ENCODE measurements around the gene GPNMB. TPM values are rescaled to one million over a fixed set of nuclear protein-coding genes. Genes with fewer than 3 reads are reported as not detected.

Gene GPNMB
- total and polyA plus RNA-seq, 2 of the 13 experiments (the other 11 are each of a cell fraction or from before 2014, with no cell fraction given), result 1.1 to 1.6 TPM

DNA sequence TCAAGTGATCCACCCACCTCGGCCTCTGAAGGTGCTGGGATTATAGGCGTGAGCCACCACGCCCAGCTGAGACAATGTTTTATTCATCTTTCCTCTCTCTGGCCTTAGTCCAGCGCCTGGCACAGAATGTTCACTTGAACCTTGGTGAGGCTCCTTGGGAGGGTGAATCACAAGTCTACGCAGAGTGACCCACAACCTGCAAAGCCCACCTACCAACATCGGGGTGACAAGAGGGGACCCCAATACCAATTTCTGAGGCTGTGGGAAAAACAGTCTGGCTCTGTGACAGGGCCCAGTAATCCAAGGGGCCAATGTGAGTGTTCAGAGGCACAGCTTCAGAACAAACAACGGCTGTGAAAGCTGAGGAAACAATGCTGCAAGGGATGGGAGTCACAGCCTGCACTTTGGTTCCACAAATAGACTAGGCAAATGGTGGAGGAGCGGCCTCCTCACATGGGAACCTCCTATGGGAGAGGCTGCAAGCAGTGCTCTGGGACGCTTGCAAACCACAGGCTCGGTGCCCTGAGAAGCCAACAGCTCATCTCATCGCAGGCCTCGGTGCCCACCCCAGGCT, 47.0 kb downstream of the GPNMB start (continued):
- TF ChIP-seq ZMYM4 (CRISPR knock-in tag; IDR thresholded peaks at IDR 0.05) (peak; percentile 82), HHEX (CRISPR knock-in tag; IDR thresholded peaks at IDR 0.05) (peak; percentile 83), CBX5 (CRISPR knock-in tag; IDR thresholded peaks at IDR 0.05; ENCODE audit: borderline replicate concordance) (peak; percentile 71; the same call in 1 of the 2 replicates), ZNF556 (CRISPR knock-in tag; IDR thresholded peaks at IDR 0.05; ENCODE audit: borderline replicate concordance) (no peak; the same call in 1 of the 2 replicates), GATAD1 (CRISPR knock-in tag; IDR thresholded peaks at IDR 0.05) (peak; percentile 73), ZNF121 (CRISPR knock-in tag; IDR thresholded peaks at IDR 0.05) (peak; percentile 62), ZBTB20 (CRISPR knock-in tag; IDR thresholded peaks at IDR 0.05; ENCODE audit: borderline replicate concordance, low read depth) (peak; percentile 65; the same call in 1 of the 2 replicates), ZNF253 (CRISPR knock-in tag; IDR thresholded peaks at IDR 0.05; ENCODE audit: borderline replicate concordance) (peak; percentile 53; the same call in 1 of the 2 replicates), ZSCAN29 (CRISPR knock-in tag; conservative IDR thresholded peaks at IDR 0.05) (peak; percentile 72; the same call in 1 of the 2 replicates), ZFY (CRISPR knock-in tag; IDR thresholded peaks at IDR 0.05) (peak; percentile 74; the same call in 1 of the 2 replicates), ZKSCAN5 (CRISPR knock-in tag; IDR thresholded peaks at IDR 0.05) (0 out of 2 replicates have a peak, but pooled peaks have one; percentile 28), HOXA3 (CRISPR knock-in tag; IDR thresholded peaks at IDR 0.05) (peak; percentile 89), CCDC6 (CRISPR knock-in tag; IDR thresholded peaks at IDR 0.05) (peak; percentile 61; the same call in 1 of the 2 replicates), STAT5B (CRISPR knock-in tag; IDR thresholded peaks at IDR 0.05) (no peak), SMARCC2 (IDR thresholded peaks at IDR 0.05) (0 out of 2 replicates have a peak, but pooled peaks have one; percentile 4), SALL2 (CRISPR knock-in tag; IDR thresholded peaks at IDR 0.05) (peak; percentile 52; the same call in 1 of the 2 replicates), KDM3A (CRISPR knock-in tag; IDR thresholded peaks at IDR 0.05; ENCODE audit: low read depth) (no peak), ZNF3 (CRISPR knock-in tag; IDR thresholded peaks at IDR 0.05) (peak; percentile 79; the same call in 1 of the 2 replicates), ZNF12 (CRISPR knock-in tag; IDR thresholded peaks at IDR 0.05) (peak; percentile 71), MED1 (CRISPR knock-in tag; IDR thresholded peaks at IDR 0.05) (peak; percentile 84), ZNF883 (CRISPR knock-in tag; IDR thresholded peaks at IDR 0.05; ENCODE audit: not compliant biosample characterization) (peak; percentile 24), MXD4 (CRISPR knock-in tag; IDR thresholded peaks at IDR 0.05) (peak; percentile 28; the same call in 1 of the 2 replicates), FOSL2 (CRISPR knock-in tag; IDR thresholded peaks at IDR 0.05) (peak; percentile 81)
- TF ChIP-seq, protein P1, sequence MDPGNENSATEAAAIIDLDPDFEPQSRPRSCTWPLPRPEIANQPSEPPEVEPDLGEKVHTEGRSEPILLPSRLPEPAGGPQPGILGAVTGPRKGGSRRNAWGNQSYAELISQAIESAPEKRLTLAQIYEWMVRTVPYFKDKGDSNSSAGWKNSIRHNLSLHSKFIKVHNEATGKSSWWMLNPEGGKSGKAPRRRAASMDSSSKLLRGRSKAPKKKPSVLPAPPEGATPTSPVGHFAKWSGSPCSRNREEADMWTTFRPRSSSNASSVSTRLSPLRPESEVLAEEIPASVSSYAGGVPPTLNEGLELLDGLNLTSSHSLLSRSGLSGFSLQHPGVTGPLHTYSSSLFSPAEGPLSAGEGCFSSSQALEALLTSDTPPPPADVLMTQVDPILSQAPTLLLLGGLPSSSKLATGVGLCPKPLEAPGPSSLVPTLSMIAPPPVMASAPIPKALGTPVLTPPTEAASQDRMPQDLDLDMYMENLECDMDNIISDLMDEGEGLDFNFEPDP (CRISPR knock-in tag; conservative IDR thresholded peaks at IDR 0.05), result no peak
- TF ChIP-seq, protein P2, sequence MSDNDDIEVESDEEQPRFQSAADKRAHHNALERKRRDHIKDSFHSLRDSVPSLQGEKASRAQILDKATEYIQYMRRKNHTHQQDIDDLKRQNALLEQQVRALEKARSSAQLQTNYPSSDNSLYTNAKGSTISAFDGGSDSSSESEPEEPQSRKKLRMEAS (IDR thresholded peaks at IDR 0.05), result peak; percentile 79; the same call in 1 of the 2 replicates
- TF ChIP-seq, protein P3, sequence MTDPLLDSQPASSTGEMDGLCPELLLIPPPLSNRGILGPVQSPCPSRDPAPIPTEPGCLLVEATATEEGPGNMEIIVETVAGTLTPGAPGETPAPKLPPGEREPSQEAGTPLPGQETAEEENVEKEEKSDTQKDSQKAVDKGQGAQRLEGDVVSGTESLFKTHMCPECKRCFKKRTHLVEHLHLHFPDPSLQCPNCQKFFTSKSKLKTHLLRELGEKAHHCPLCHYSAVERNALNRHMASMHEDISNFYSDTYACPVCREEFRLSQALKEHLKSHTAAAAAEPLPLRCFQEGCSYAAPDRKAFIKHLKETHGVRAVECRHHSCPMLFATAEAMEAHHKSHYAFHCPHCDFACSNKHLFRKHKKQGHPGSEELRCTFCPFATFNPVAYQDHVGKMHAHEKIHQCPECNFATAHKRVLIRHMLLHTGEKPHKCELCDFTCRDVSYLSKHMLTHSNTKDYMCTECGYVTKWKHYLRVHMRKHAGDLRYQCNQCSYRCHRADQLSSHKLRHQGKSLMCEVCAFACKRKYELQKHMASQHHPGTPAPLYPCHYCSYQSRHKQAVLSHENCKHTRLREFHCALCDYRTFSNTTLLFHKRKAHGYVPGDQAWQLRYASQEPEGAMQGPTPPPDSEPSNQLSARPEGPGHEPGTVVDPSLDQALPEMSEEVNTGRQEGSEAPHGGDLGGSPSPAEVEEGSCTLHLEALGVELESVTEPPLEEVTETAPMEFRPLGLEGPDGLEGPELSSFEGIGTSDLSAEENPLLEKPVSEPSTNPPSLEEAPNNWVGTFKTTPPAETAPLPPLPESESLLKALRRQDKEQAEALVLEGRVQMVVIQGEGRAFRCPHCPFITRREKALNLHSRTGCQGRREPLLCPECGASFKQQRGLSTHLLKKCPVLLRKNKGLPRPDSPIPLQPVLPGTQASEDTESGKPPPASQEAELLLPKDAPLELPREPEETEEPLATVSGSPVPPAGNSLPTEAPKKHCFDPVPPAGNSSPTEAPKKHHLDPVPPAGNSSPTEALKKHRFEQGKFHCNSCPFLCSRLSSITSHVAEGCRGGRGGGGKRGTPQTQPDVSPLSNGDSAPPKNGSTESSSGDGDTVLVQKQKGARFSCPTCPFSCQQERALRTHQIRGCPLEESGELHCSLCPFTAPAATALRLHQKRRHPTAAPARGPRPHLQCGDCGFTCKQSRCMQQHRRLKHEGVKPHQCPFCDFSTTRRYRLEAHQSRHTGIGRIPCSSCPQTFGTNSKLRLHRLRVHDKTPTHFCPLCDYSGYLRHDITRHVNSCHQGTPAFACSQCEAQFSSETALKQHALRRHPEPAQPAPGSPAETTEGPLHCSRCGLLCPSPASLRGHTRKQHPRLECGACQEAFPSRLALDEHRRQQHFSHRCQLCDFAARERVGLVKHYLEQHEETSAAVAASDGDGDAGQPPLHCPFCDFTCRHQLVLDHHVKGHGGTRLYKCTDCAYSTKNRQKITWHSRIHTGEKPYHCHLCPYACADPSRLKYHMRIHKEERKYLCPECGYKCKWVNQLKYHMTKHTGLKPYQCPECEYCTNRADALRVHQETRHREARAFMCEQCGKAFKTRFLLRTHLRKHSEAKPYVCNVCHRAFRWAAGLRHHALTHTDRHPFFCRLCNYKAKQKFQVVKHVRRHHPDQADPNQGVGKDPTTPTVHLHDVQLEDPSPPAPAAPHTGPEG (CRISPR knock-in tag; IDR thresholded peaks at IDR 0.05), result peak; percentile 50; the same call in 1 of the 2 replicates

Data from HepG2 (cell line).